Adrenal gland (tissue), 12 donors: Measurements from ENCODE around the gene ELK4. TPM values are rescaled to one million over a fixed set of nuclear protein-coding genes. Genes with fewer than 3 reads are reported as not detected.

Source experiments
- DNase-seq, 7 donors: peaks; one replicate each; pipeline ENCODE4 v3.0.0-alpha.2; 2019 to 2020
- H3K27ac ChIP-seq, 5 donors: fragments of 200-600 bp; sonication (generic) in 4 of 5; 1 replicate in 3 of 5; 2 replicates in 2 of 5; pipeline versions ENCODE4 v1.5.1 to v1.8.0; 2016 to 2020; ENCODE audit warnings: mild to moderate bottlenecking in 1 of 5
- H3K27me3 ChIP-seq: fragments of 200-600 bp; 2 replicates; pipeline ENCODE4 v1.8.0; 2021
- H3K36me3 ChIP-seq, 2 donors: fragments of 200-600 bp; replicated peaks in 1 of 2; 1 replicate in 1 of 2; 2 replicates in 1 of 2; pipeline versions ENCODE4 v1.5.1 to v1.8.0; 2018 to 2022
- H3K4me1 ChIP-seq, 2 donors: fragments of 200-600 bp; replicated peaks in 1 of 2; 1 replicate in 1 of 2; 2 replicates in 1 of 2; pipeline versions ENCODE4 v1.5.1 to v1.8.0; 2018 to 2021
- H3K4me3 ChIP-seq, 4 donors: fragments of 200-600 bp; sonication (generic) in 3 of 4; one replicate each; pipeline ENCODE4 v1.5.1; 2016 to 2018
- H3K9me3 ChIP-seq, 3 donors: fragments of 200-600 bp; sonication (generic) in 1 of 3; replicated peaks in 1 of 3; 1 replicate in 2 of 3; 2 replicates in 1 of 3; pipeline versions ENCODE4 v1.5.1 to v1.8.0; 2016 to 2021
- POLR2A ChIP-seq, 2 donors: fragments of 450-650 bp; IDR thresholded peaks; one replicate each; pipeline ENCODE4 v1.6.1; 2017; ENCODE audit warnings: antibody characterized with exemption in 2 of 2, mild to moderate bottlenecking in 2 of 2, moderate library complexity in 1 of 2
- WGBS, 4 donors: extraction: QIAGEN DNeasy Blood & Tissue Kit in 2 of 4; methylation state at CpG; one replicate each; pipeline versions ENCODE4 v1.1.5 to v1.1.7; 2013 to 2017; 5-methylcytosine and 5-hydroxymethylcytosine counted together
- intact Hi-C, 2 donors: fragments of 100-400 bp; cut with DNase I; formaldehyde crosslinking; loops; one replicate each; pipeline versions ENCODE4 v1.14.1 to v1.15.0; 2022 to 2023
- polyA plus RNA-seq, 3 donors: library from polyadenylated mRNA; stranded (reverse); fragments of 200-250 nt in 2 of 3; fragments of 350-450 nt in 1 of 3; fragmentation: Illumina TruSeq in 1 of 3; extraction: RNeasy Lipid Tissue Mini Kit (QIAGEN cat#74804) in 1 of 3; gene quantifications; one replicate each; pipeline ENCODE4 v1.2.3, GENCODE V29; 2013 to 2014
- total RNA-seq, 9 donors: library from RNA; depleted of rRNA in 4 of 9; stranded (reverse); fragments of >200 nt in 4 of 9; fragments of 120-200 nt in 1 of 9; fragmentation: NEBNext Ultra II Directional in 1 of 9; extraction: Animal tissue kit (Norgen Biotek cat#: 25700) in 1 of 9; gene quantifications; one replicate each; pipeline versions ENCODE4 v1.1.0 to v1.2.4, GENCODE V29; 2013 to 2023
- TF ChIP-seq, protein P1 (sequence below), 6 experiments: fragments of 450-650 bp in 4 of 6; fragments of 200-600 bp in 2 of 6; sonication (generic) in 1 of 6; IDR thresholded peaks; 1 replicate in 5 of 6; 2 replicates in 1 of 6; pipeline versions ENCODE4 v1.5.1 to v1.8.0; 2016 to 2021; ENCODE audit warnings: antibody characterized with exemption in 6 of 6, mild to moderate bottlenecking in 2 of 6, moderate library complexity in 1 of 6
- donor health status: healthy with polysubstance abuse.
- donor health status: Bipolar disorder and iron deficiency.
- donor health status: DM: yes; HTN: yes; CAD: no.
- donor health status: DM: no; HTN: no; CAD: no.
- donor health status: DM: no; HTN: no; CAD: no.
- donor health status: DM: yes; HTN: yes; CAD: no.

The ELK4 gene
- total and polyA plus RNA-seq, 12 donors: 3.6 to 40.2 (median 14.0) TPM

- intact Hi-C loops: no loop called here
- no peaks in the 10 kb centered on the region for H3K36me3 ChIP-seq
Measured at GRCh38 chr1:205670150-205670446, 38.3 kb upstream of the ELK4 start.

DNA sequence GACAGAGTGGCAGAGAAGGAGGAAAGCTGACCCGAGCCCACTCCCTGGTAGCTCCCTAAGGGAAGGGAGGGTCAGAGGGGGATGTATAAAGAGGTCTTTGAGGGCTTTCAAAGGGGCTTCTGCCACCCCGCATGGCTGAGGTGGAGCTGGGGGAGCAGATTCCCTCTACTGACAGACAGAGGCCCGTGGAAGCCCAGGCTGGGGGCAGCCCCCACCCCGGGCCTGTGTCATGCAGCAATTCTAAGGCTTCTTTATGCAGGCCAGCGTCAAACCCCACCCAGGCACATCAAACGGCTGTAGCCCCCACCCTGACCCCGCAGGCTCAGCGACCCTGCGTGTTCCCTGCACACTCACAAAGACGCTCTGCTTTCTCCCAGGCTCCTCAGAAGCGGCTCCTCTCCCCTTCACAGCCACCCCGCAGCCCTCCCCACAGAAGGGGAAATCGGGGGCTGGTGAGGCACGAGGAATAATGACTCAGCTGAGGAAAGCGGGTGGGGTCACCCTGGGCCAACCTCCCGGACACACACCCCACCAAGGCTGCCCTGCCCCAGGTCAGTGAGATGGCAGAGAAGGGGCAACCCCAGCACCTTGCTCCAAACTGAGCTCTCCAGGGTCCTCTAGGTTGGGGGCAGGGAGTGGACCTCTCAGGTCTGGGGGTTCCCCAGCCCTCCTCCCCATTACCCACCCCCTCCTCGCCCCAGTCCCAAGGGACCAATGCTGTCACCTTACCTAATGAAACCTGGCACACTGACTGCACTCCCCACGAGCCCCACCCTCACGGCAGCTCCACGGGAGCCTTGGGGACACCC, 37.7 kb upstream of the ELK4 start:
- no peaks in the 10 kb centered on the region for H3K36me3 ChIP-seq
- intact Hi-C loops: no loop called here
- H3K27ac ChIP-seq: no peak overlapping the region
- H3K4me1 ChIP-seq: peaks cover 0 to 10% of the 10 kb centered on the region in 2 donors
- no peak for TF ChIP-seq POLR2A (IDR thresholded peaks at IDR 0.05)
- TF ChIP-seq, protein P1, sequence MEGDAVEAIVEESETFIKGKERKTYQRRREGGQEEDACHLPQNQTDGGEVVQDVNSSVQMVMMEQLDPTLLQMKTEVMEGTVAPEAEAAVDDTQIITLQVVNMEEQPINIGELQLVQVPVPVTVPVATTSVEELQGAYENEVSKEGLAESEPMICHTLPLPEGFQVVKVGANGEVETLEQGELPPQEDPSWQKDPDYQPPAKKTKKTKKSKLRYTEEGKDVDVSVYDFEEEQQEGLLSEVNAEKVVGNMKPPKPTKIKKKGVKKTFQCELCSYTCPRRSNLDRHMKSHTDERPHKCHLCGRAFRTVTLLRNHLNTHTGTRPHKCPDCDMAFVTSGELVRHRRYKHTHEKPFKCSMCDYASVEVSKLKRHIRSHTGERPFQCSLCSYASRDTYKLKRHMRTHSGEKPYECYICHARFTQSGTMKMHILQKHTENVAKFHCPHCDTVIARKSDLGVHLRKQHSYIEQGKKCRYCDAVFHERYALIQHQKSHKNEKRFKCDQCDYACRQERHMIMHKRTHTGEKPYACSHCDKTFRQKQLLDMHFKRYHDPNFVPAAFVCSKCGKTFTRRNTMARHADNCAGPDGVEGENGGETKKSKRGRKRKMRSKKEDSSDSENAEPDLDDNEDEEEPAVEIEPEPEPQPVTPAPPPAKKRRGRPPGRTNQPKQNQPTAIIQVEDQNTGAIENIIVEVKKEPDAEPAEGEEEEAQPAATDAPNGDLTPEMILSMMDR (IDR thresholded peaks at IDR 0.05): no peak
- WGBS, 4 donors: 51 to 61% (median 55%) methylated on average over 16 to 20 of the region's 20 CpGs
- no peak for DNase-seq
- no peaks in the 10 kb centered on the region for H3K27me3 ChIP-seq
- H3K9me3 ChIP-seq: no peaks in the 10 kb centered on the region
- H3K4me3 ChIP-seq: no peak overlapping the region

More at GRCh38 chr1:205670150-205670446, 38.3 kb upstream of the ELK4 start:
- 82 to 90% (median 87%) methylated on average over 5 of the region's 5 CpGs for WGBS, 4 donors
- H3K27ac ChIP-seq: no peak overlapping the region
- no peaks in the 10 kb centered on the region for H3K9me3 ChIP-seq
- H3K4me1 ChIP-seq: peaks cover 0 to 10% of the 10 kb centered on the region in 2 donors
- no peak overlapping the region for H3K4me3 ChIP-seq
- TF ChIP-seq, protein P1 (IDR thresholded peaks at IDR 0.05): no peak
- TF ChIP-seq POLR2A (IDR thresholded peaks at IDR 0.05): no peak
- DNase-seq: no peak
- no peaks in the 10 kb centered on the region for H3K27me3 ChIP-seq

DNA sequence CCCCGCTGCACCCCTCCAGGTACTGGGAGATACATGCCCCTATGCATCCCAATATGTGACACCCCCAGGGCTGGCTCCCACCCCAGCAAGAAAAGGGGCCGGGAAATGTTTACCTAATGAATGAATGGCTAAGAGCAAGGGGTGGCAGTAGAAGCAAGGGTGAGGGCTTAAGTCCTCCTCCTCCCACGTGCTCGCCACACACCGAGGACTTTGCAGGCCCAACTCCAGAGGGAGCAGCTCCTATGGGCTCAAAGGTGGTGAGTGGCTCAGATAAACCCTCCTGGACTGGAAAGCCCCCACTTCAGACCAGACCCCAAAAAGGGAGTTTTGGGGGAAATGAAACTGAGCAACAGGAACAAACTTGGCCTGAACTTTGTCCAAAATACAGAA, 37.1 kb upstream of the ELK4 start:
- no peaks in the 10 kb centered on the region for H3K9me3 ChIP-seq
- 65 to 74% (median 72%) methylated on average over 5 of the region's 5 CpGs for WGBS, 4 donors
- intact Hi-C loops: no loop called here
- DNase-seq: no peak
- peaks cover 0 to 10% of the 10 kb centered on the region in 2 donors for H3K4me1 ChIP-seq
- no peak overlapping the region for H3K4me3 ChIP-seq
- no peak overlapping the region for H3K27ac ChIP-seq
- no peaks in the 10 kb centered on the region for H3K27me3 ChIP-seq
- H3K36me3 ChIP-seq: no peaks in the 10 kb centered on the region
- TF ChIP-seq, protein P1 (IDR thresholded peaks at IDR 0.05): no peak
- TF ChIP-seq POLR2A (IDR thresholded peaks at IDR 0.05): no peak

DNA sequence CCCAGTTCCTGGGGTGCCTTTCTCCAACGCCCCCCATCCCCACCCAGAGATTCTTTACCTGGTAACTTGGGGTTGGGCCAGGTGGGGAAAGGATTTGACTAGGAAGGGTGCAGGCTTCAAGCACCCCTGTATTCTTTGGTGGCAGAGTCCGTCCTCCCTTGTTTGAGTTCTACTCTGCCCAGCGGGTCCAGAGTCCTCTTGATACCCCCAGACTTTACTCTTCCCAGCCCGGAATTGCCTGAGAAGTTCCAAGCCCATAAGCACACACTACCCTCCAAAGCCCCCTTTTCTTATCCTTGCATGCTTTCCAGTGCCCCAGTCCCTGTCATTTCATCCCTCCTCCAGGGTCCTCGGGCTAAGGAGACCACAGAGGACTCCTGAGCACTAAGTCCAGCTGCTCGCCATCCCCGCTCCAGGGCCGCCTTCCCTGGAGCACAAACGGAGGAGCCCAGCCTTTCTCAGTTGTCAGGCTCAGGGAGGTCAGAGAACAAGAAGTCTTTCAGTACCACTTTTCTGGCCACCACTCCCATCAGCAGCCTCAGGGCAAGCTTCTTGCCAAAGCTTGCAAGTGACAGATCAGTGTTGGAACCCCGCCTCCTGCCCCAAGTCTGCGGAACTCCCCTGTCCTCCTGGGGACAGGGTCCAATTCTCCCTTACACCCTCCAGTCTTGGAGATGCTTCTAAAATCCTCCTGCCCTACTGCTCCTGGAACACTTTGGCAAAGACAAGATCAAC, 36.3 kb upstream of the ELK4 start:
- TF ChIP-seq POLR2A (IDR thresholded peaks at IDR 0.05): no peak
- TF ChIP-seq, protein P1 (IDR thresholded peaks at IDR 0.05): no peak
- no peak overlapping the region for H3K4me3 ChIP-seq
- no peaks in the 10 kb centered on the region for H3K36me3 ChIP-seq
- WGBS, 4 donors: 77 to 87% (median 84%) methylated on average over 8 to 11 of the region's 11 CpGs
- H3K9me3 ChIP-seq: no peaks in the 10 kb centered on the region
- H3K4me1 ChIP-seq: peaks cover 0 to 10% of the 10 kb centered on the region in 2 donors
- intact Hi-C loops: no loop called here
- DNase-seq: no peak
- no peaks in the 10 kb centered on the region for H3K27me3 ChIP-seq
- H3K27ac ChIP-seq: no peak overlapping the region
